Stimulated activated CD4-positive, alpha-beta T cell treated with anti-CD3 and anti-CD28 coated beads, Interleukin-2, amount 100 ng/mL, for 24 hours (primary cell): ENCODE results near the gene ACSL3.
A peak's percentile ranks its signal among the peaks of the same experiment; 100 is the strongest.
"Not testable (repeated sequence)": the region's sequence is repeated elsewhere in the genome, so short reads cannot be mapped to it uniquely, and the experiment has no call there.

Source experiments
- DNase-seq, 2 donors: peaks; one replicate each; pipeline ENCODE4 v3.0.0-alpha.2; 2020

The ACSL3 gene

DNA sequence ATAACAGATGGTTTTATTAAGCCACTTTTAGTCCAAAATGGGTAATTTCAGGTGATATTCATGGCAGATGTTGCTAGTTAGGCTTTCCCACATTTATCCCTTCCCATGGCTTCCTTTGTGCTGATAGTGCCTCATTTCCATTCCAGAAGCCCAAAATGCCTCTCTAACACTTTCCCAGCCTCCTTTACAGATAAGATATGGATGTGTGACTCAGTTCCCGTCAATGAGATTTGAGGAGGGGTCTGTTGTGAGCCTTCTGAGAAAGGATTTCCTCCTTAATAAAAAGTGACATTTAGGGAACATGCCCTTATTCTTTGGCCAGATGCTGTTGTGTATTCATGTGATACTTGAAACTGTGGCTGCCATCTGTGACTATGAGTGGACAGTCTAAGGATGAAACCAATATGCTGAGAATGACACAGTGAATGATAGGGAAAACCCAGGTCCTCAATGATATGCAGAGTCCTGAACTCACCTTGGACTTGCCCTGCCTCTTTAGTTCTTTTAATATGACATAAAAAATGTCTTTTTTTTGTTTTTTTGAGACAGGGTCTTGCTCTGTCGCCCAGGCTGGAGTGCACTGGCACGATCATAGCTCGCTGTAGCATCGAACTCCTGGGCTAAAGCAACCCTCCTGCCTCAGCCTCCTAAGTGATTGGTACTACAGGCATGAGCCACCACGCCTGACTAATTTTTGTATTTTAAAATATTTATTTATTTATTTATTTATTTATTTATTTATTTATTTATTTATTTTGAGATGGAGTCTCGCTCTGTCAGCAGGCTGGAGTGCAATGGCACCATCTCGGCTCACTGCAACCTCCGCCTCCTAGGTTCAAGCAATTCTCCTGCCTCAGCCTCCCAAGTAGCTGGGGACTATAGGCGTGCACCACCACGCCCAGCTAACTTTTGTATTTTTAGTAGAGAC is 5.8 kb upstream of the ACSL3 start:
- no peak for DNase-seq

DNA sequence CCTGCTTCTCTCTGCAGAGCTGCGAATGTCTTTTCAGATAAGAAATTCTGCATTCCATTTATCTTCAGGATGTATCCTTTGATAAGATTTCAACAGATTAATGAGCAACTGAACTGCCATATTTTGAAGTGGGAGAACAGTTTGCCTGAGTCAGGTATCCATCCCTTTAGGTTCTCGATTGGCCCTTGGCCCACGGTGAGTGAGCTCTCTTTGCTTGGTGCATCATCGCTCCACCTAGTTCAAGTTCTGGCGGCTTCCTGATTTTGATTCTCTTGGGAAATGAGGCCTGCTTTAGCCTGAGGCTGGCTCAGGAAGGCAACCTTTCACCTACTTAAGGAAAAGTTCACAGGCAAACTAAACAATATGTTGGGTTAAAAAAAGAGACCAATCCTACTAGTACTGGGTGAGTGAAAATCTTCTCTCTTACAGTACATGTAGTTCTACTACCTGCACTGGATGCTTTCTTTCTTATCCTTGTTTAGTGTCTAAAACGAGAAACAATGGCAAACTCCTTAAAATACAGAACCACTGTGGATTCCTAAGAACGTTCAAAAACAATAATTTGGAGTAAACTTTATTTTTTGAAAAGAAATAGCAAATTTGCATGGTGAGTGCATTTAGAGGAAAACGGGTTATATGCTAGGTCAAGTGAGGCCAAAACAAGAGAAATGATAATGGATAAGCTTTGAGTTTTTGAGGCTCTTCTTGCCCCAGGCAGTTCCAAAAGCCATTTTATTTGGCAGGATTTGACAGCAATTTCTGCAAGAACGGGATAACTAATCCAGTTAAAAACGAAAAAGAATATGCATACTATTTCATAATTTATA is 837 bp upstream of the ACSL3 start:
- no peak for DNase-seq

DNA sequence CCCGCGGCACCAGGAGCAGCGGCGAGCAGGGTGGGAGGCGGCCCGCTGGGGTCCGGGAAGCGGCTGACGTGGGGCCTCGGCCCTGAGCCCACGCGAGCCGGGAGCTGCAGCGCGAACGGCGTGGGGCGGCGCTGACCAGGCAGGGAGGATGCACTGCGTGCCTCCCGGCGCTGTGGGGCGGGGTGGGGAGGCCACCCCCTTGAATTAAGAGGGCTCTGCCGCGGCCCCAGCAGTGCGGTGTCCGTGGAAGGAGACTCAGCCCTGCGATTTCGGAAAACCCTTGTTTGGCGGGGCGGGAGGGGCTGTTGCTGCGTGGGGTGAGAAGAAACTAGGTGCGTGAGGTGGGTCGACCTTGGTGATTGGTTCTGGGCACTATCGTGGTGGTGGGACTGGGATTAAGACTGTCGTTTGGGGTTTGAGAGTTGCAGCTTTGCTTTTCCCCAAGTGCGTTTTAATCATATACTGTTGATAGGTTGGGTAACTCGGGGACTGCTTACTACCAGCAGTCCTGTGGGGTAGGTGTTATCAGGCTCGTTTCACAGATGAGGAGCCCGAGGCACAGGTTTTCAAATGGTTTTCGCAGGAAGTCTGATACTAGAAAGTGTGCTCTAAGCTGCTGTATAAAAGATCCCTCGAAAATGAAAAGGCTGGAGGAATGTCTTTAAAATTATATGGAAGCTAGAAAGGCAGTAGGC is 722 bp downstream of the ACSL3 start:
- peak; percentile 45 to 55 for DNase-seq

DNA sequence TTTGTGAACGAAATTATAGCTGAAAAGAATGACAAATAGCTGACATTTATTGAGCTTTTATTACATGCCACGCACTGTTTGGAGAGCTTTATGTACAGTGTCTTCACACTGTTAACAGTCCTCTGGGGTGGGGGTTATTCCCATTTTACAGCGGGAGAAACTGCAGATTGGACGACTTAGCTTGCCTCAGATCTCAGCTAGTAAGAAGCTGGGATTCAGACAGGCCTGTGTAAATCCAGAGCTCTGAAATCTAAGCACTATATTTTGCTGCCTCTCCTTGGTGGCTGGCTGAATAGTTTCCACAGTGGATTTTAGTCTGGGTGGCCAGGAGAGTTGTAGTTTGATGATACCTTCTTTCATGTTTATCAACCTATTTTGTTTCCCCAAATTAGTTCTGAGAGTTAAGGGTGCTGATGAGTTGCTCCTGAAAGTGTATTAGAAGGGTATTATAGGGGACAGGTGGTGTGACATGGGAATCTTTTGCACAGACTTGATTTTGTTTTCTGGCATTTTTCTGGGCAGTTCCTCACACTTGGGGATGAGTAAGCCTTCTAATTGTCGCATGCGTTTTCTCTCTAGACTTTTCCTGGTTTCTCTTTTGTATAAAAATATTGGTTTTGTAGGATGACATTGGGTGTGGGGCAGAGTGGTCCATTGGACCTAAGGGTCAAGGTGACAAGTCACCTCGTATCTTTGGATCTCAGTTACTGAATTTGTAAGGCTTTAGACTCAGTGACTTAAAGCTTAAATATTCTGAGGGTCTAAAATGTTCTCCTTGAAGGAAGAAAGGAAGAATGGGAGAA is 1.5 kb downstream of the ACSL3 start:
- DNase-seq: no peak

DNA sequence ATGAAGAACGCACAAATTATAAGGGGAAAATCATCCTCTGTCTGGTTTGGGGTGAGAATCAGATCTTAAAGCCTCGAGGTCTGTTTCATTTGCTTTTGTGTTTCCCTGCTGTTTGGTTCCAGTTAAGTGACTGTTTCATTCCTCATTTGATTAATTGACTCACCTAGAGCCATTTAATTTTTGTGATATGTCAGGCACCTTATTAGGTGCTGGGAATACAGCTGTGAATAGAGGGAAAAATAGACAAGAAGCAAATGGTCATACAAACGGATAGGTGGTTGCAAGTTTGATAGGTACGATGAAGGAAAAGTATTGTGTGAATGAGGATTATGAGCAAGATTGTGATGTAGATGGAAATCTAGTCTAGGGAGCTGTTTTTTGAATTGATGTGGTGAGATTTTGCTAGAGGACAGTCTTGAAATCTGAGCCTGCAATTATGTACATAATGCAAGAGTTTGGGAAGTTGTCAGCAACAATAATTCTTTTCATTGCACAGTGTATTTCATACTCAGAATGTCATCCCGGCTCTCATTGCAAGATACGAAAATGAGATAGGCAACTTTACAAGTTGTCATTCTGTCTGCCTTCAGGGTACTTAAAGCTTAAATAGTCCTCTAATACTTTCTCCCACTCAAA is 2.2 kb downstream of the ACSL3 start:
- DNase-seq: no peak

DNA sequence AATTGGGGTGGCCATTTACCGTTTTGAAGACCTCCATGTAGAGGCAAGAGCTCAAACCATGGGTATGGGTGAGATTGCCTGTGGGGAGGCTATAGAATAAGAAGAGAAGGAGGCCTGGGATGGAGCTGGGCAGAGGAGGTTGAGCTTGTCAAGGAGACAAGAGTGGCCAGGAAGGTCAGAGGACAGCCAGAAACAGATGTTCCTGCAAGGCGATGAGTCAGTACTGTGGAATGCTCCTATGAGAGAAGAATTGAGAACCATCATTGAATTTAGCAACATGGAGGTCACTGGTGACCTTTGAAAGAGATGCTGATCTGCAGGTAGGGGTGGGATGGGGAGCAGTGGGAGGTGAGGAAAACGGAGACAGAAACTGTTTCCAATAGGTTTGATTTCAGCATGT is 3.5 kb downstream of the ACSL3 start:
- no peak for DNase-seq

DNA sequence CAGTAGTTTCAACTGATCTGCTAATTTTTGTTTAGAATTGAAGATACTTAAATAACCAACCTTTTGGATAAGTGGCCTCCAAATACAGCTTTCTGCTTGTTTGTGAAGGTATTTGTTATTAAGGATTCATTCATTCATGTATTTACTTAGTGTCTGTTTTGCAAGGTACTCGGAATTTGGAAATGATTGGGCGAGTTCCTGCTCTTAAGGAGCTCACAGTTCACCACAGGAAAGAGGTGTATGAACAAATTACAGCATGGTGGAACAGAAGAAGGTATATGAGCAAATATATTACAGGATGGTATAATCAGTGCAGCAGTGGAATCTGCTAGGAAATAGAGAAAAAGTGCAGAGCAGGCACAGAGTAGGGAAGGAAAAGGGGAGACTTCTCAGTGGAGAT is 4.5 kb downstream of the ACSL3 start:
- no peak for DNase-seq

DNA sequence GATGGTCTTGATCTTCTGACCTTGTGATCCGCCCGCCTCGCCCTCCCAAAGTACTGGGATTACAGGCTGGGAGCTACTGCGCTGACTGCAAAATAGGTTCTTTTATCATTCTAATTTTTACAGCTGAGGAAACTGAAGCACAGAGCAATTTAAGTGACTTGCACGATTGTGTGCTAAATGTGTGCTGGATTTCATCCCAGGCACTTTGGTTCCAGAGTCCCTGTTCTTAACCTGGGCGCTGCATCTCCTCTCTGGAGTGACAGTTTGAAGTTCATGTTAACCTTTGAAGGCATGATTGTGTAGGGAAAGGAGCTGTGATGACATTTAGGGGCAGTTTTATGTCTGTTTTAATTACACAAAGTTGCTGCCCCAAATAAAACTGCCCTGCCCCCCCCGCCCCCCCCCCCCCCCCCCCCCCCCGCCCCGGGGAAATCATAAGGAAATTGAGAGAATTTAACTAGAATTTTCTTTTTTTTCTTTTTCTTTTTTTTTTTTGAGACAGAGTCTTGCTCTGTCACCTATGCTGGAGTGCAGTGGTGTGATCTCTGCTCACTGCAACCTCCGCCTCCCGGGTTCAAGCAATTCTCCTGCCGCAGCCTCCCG is 5.6 kb downstream of the ACSL3 start:
- DNase-seq: no peak

DNA sequence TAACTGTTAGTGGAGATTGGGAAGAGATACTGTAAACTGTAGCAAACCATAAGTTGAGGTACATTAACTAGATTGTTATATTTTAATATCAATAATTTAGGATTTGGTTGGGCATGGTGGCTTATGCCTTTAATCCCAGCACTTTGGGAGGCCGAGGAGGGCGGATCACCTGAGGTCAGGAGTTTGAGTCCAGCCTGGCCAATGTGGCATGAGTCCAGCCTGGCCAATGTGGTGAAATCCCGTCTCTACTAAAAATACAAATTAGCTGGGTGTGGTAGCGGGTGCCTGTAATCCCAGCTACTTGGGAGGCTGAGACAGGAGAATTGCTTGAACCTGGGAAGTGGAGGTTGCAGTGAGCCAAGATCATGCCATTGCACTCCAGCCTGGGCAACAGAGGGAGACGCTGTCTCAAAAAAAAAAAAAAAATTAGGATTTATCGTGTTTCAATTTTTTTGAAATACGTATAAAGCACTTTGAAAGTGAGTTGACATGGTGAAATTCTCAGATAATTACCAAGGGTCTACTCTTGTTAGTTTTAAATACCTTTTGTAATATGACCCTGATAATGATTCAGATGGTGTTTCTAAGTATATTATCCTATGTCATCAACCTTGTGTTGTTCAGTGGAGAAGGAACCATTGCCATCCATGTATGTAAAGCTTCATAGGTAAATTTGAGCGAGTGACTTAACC is 7.9 kb downstream of the ACSL3 start:
- not testable (repeated sequence) for DNase-seq

DNA sequence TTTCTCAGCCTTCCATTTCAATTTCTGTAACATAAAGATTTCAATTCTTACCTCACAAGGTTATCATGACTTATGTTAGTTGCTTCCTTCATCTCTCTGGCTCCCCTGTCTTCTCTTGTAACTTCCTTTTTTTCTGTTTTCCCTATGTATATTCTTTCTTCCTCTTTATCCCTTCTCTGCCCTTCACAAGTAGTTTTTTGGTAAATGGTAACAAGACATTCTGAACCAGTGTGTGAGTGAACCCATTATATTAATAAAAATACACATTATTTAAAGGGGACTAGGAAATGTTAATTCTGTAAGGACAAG is 8.4 kb downstream of the ACSL3 start:
- no peak for DNase-seq

DNA sequence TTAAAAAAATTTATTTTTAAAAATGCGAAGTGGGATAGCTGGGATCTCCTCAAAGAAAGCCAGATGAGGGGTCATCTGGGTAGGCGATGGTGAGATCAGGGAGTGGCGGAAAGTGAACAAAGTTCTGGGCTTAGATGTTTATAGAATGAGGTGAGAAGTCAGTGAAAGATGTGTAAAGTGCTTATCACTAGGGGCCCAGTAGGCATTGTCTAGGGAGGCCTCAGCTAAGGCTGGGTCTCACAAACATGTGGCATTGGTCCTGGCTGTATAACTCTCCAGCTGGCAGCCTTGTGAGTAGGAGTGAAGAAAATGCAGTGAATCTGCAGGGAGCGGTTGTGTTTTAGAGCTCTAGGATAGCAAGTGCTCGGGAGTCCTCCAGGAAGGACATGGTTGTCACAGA is 10.5 kb downstream of the ACSL3 start:
- DNase-seq: no peak

DNA sequence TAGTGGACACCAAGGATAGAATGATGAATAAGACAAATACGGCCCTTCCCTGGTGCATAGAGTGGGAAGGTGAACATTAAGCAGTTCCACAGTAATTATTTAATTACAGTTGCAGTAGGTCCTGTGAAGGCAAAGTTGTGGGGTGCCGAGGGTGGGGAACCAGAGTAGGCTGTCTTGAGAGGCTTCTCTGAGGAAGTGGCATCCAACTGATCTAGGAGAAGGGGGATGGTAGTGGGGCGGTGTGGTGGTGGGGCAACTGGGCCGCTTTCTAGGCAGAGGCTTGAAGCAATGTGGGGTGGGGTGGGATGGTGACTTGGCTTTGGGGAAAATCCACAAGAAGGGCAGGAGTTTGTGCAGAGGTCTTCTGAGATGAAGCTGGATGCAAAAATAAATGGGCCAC is 11.7 kb downstream of the ACSL3 start:
- no peak for DNase-seq

DNA sequence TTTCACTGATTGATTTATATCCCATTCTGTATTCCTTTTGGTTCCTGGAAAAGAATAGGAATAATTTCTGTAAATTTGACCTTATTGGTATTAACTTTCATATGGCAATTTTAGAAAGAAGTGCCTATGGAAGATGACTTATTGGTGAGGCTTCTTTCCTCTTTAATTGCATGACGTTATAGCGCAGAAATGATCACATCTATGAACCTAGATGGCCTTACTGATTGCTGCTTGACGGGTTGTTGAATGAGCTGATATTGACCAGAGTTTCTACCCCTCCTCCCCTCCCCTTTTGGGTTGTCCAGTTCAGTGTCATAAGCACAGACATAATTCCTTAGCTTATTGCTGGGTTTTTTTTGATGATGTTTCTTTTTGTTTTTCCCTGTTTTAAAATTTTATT is 14.6 kb downstream of the ACSL3 start:
- no peak for DNase-seq

DNA sequence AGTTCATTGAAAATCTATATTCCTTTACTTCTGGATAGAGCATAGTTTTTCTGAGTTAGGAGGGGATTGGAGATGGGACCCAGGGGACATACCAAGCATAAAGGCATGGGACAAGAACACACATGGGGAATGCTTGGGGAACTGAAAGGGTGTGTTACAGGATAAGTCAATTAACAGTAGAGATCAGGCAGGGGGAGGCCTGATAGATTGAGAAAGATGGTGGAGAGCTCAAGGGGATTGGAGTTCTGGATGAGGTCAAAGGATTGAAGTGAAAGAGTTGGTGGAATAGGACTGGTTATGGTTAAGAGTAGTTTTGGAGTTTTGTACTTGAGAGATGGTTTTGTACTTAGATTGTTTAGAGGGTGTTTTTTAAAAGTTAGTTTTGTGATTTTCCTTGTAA is 16.1 kb downstream of the ACSL3 start:
- no peak for DNase-seq

DNA sequence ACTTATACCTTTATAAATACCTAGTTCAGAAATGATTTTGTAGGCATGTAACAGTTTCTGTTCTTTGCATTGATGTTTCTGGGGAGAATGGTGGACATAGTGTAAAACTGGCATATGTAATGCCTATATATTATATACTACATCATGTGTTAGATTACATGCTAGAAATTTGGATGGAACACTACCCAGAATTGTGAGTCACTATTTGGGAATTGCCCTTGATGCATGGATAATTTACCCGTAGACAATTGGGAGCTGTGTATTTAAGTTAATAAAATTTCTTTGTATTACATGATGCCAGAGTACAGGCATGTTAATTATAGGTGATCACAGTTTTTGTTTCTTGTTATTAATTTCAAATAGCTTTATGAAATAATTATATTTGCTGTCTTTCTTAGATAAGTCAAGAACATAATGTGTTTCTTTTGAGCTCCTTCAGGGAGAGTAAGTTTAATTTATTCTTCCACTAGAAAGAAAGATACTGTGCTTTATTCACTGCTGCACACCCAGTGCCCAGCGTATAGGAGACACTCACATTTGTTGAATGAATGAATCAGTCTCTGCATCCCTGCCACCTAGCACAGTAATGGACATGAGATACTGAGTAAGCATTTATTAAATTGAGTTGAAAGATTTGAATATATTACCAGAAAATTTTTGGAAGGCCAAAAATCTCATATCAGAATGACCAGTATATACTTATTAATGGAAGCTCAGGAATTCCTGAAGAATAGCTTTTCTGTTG is 16.9 kb downstream of the ACSL3 start:
- no peak for DNase-seq

DNA sequence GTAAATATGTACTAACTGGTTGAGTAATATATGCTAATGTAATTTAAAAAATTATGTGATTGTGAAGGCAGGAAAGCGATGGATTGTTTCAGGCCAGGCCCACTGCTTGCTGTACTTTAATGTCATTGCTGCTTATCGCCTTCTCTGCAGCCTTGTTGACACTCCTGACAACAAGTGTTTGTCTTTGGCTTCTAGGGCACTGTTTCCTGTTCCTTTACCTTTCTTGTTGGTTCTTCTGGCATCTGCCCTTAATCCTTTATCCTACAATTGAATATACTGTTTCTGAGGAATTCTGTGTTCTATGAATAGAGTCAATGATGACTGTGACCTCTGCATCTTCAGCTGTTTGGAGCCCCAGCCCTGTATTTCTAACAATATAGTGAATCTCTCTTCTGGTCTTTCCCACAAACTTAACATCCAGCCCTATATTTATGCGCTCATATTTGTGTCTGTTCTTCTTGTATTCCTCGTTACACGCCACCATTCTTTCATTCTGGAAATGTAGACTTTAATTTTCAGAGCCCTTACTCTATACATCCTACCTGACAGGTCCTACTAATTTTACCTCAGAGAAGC is 17.6 kb downstream of the ACSL3 start:
- no peak for DNase-seq

DNA sequence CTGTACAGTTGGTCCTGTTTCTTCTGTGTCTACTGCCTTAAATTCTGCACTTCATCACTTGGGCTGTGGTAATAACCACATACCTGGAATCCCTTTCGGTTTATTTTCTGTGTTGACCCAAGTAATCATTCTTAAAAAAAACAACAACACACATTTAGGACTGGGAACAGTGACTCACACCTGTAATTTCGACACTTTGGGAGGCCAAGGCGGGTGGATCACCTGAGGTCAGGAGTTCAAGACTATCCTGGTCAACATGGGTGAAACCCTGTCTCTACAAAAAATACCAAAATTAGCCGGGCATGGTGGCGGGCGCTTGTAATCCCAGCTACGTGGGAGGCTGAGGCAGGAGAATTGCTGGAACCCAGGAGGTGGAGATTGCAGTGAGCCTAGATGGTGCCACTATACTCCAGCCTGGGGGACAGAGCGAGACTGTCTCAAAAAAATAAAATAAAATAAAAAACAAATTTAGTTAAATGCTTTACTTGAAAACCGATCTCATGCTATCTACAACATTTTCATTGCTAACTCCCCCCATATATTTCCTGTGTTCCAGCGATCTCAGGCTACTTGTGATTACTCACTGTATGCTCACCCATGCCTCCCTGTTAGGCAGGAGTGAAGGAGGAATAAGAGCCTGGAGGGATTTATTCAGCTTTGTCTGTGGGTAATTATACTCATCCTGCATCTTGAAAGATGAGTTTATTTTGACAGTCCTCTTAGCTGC is 18.2 kb downstream of the ACSL3 start:
- DNase-seq: no peak

DNA sequence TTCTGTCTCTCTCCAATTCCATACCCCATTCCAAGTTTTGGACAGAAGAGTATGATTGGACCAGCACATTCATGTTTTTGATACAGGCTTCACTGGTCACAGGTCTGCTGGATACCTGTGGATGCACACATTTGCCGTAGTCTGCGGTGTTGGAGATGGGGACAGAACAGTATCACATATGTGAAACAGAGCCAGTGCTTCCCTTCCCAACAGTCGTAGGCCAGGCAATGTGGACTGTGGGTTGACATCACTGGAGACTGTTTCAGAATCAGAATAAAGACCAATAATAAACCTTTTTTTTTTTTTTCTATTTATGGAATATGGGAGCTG is 18.7 kb downstream of the ACSL3 start:
- DNase-seq: no peak

DNA sequence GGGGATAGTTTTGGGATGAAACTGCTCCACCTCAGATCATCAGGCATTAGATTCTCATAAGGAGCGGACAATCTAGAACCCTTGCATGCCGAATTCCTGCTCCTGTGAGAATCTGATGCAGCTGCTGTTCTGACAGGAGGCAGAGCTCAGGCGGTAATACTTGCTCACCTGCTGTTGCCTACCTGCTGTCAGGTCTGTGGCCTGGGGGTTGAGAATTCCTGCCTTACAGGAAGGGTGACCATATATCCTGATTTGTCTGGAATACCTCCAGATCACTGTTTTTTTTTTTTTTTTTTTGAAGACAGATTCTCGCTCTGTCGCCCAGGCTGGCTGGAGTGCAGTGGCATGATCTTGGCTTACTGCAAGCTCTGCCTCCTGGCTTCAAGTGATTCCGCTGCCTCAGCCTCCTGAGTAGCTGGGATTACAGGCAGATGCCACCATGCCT is 21.7 kb downstream of the ACSL3 start:
- DNase-seq: no peak
